Activated naive CD4-positive, alpha-beta T cell treated with anti-CD3 and anti-CD28 coated beads, Interleukin-2, amount 50 U/mL, for 16 hours (primary cell): ENCODE measurements around the gene IPO4.

Experiments
- DNase-seq: peaks from one replicate; pipeline ENCODE4 v3.0.0-alpha.2; 2020

IPO4 gene

DNA sequence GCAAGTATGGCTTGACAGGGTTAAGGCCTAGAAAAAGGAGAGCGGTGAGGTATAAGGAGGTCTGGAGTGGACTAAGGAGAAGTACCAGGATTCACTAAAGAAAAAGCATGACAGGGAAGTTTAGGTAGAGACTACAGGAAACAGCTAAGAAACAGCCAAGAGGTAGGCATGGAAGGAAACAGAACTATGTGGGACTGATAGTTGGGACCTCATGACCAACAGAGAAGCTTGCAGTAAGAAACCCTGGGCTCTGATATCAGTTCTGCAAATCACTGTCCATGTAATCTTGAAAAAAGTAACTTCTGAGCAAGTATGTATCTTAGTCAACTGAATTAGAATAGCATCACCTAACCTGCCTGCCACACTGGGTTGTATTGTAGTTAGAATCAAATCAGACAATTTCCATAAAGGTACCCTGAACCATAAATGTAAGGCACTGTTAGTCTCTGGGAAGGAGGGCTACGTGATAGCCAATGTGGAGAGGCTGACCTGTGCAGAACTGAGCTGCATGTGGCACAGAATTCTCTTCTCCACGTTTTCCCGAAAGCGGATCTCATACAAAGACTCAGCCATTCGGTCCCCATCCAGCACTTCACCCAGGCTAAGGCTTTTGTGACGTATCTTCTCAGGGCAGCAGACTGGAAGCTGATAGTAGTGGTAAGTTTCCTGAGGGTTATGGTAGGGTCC is 5.7 kb upstream of the IPO4 start:
- no peak for DNase-seq

DNA sequence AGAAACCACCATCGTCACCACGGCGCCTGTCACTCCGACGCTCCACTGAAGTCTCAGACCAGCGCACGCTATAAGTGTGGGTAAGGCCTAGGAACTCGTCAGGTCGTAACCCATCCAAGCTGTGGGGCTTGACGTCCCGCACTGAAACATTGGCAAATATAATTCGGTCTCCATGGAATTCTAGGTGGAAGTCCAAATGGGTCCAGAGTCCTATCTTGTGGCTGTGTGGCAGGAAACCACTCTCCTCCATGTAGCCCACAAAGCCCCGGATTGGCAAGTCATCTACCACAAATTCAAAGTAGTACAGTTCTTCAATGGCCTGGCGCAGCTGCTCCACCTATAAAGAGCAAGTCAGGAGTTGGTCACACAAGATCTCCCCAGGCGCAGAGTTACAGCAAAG is 4.3 kb upstream of the IPO4 start:
- no peak for DNase-seq

DNA sequence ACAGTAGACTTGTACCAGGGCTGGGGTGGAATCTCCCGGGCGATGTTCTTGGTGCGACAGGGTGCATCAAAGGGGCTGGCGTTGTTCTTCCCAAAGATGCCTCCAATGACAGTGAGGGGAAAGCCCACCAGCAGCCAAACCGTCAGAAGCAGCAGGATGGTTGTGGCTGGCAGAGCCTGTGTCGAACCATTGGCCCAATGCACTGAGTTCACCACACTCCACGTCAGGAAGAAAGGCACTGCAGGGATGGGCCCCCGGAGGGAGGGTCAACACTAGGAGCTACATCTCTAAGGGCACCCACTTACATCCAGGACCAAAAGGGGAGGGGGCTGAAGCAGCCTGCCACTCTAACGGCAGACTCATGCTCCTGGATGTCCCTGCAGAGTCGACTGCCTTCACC is 1.8 kb upstream of the IPO4 start:
- DNase-seq, result no peak

DNA sequence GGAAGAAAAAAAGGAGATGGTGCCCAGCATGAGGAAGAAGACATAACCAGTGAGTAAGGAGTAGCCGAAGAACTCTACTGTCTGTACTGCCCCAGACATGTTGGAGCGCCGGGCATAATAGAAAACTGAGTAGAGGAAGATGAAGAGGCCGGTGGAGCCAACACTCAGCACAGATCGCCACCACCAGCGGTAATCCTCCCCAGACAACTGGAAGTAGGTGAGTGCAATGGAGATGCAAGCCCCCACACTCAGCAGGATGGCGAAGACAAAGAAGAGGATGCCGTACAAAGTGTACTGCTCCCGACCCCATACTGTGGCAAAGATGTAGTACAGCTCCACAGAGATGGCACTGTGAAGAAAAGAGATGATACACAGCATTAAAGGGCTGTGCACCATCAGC is 844 bp upstream of the IPO4 start:
- DNase-seq, result no peak

- no peak for DNase-seq
These were observed 401 bp upstream of the IPO4 start for GRCh38 chr14:24189059-24189375.

GRCh38 chr14:24187539-24187915 is 1.1 kb downstream of the IPO4 start:
- DNase-seq, result no peak

- DNase-seq, result no peak
These were observed 1.6 kb downstream of the IPO4 start for GRCh38 chr14:24186831-24187538.

- DNase-seq, result no peak
These were observed 2.9 kb downstream of the IPO4 start for GRCh38 chr14:24185741-24186140.

- no peak for DNase-seq
These were observed 3.6 kb downstream of the IPO4 start for GRCh38 chr14:24185026-24185425.

- DNase-seq, result no peak
These were observed 4.3 kb downstream of the IPO4 start for GRCh38 chr14:24184104-24184970.

DNA sequence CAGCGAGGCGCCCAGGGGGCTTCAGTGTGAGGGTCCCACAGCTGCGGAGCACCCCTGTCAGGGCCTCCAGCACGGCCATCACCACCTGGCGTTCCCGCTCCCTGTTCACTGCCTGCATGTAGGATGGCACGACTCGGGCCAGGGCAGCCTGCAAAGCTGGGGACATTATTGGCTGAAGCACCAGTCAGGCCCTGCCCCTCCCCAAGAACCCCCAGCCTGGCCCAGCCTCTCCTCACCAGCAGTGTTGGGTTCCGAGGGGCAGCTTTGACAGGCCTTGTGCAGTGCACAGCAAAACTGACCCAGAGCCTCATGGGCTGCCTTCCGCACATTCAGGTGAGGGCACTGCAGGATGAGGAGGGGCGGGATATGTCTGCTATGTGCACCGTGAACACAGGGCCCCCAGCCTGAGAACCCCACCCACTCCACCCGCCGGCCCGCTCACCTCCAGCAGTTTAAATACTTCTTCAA is 5.6 kb downstream of the IPO4 start:
- DNase-seq, result no peak

DNA sequence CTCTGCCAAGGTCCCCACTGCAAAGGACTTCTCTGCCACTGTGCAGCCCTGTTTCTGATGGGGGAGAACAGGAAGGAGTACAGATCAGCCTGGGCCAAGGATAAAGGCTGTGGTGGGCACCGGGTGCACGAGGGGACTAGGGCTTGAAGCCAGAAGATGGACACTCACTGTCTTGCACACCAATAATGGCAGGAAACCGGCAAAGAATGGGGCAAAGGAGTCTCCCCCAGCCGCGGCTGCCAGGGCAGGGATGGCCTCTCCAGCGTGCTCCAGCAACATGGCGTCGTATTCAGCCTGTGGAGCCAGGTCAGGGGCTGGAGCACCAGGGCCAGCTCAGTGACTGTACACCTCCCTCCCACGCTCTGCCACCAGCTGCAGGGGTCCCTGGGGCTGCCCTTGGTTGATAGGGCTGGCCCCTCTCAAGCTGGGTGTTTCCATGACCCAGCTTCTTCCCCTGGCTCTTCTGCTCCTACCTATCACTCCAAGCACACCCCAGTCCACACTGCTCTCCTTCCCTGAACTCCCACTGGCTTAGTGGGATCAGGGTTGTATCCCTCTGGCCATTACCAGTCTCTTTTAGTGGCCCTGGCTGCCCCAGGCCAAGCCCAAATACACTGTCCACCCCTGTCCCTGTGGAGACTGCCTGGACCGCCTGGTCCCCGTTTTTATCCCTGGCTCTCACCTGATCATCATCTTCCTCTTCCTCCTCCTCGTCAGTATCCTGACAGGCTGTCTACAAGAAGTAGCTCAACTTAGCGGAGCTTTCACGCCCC is 6.3 kb downstream of the IPO4 start:
- no peak for DNase-seq

GRCh38 chr14:24181371-24182077 is 7.1 kb downstream of the IPO4 start:
- DNase-seq, result no peak

DNA sequence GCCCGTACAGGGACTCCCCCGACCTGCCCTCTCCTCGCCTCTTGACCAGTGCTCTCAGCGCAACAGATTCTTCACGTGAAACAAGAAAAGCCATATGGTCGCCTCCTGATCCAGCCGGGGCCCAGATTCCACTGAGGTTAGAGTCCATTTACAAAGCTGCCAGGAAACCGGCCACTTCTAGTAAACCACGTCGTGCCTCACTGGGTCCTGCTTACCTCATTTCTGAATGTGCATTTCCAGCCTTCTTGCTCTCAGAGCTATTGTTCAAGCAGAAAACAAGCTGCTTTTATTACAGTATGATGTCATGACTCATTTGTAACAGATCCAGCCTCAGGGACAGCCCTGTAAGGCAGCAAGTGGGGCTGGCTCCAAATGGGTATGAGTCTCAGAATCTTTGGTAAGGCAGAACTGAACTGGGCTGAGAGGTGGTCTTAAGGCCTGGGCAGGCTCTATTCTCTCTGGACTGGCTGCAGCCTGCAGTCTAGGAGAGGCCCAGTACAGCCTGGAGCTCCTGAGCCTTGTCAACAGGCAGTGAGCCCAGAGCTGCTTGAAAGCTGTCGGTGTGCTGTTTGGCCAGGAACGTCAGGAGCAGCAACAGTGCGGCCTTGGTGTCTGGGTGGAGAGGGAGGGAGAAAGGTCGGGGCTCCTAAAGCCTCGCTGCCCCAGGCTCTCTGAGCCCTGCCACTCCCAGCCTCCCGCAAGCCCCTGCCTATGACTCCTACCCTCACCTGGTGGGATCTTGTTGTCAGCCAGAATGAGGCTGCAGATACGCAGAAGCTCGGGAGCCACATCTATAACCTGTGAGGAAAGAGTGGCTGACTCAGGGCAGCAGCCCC is 8.4 kb downstream of the IPO4 start:
- DNase-seq, result no peak

- DNase-seq, result no peak
These were observed 9.2 kb downstream of the IPO4 start for GRCh38 chr14:24179294-24179960.

DNA sequence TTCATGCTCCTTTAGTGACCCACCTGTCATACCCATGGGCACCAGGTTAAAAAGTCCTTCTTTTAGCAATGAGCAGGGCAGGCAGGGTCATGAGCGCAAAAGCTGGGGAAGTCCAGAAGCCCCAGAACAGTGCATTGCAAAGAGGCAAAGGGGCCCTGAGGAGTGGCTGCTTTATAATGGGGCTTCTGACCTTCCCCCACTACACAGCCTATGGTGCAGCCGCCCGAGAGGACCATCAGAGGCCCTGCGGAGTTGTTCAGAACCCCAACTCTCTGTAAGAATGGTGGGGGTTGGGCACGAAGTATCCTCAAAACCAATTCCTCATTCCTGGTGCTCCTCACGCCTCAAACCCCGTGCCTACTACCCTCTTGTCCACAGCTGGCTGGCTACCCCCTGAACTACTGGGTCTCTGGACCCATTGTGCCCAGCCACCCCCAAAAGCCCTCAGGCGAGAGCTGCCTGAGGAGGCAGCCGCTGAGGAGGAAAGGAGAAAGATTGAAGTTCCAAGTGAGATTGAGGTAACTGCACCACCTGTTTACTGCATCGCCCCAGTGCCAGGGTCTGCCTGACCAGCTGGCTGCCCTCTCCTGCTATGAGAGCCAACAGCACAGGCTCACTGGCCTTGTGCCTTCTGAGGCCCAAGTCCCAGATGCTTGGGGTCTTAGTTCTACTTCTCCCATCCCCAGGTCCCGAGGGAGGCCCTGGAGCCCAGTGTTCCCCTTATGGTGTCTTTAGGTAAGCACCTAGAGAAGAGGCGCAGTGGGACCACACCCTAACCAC is 10.0 kb downstream of the IPO4 start:
- no peak for DNase-seq

DNA sequence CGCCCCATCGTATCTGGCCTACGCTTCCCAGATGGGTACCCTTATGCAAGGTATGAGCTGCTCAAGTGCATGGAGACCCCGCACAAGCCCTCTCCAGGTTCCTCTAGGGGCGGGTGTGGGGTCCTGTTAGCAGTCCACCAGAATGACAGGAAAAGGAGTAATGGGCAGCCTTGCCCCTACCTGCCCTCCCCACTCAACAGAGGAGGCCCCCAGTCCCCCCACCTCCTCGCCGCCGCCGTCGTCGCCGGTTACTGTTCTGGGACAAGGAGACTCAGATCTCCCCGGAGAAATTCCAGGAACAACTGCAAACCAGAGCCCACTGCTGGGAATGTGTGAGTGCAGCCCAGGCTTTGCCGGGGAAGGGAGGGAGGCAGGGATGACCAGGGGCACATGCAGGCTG is 10.7 kb downstream of the IPO4 start:
- DNase-seq, result no peak

DNA sequence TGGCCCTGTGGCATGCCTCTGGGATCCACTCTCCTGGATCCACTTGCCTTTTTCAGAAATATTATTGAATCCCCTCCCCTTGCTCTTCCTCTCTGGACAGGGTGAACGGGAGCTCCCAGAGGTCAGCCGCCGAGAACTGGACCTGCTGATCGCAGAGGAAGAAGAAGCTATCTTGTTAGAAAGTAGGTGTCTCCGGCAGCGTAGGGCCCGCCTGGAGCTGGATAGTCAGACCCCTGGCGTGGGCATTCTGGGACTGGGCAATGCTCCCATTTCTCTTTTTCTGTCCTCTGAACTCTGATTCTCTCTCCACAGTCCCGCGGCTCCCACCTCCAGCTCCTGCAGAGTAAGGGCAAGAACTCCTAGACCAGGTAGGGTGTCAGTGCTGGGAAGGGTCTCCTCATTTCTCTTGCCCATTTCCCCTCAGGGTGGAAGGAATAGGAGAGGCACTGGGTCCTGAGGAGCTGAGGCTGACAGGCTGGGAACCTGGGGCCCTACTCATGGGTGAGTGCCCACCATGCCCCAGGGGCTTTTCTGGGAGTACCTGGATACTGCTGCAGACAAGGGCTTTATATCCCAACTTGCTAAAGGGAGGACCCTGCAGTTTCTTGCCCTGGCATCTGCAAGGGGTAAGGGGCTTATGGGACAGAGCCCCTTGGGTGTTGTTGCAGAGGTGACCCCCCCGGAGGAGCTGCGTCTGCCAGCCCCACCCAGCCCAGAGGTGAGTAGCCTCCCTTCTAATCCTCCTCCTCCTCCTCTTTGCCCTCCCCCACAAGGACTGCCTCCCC is 11.4 kb downstream of the IPO4 start:
- DNase-seq, result no peak

DNA sequence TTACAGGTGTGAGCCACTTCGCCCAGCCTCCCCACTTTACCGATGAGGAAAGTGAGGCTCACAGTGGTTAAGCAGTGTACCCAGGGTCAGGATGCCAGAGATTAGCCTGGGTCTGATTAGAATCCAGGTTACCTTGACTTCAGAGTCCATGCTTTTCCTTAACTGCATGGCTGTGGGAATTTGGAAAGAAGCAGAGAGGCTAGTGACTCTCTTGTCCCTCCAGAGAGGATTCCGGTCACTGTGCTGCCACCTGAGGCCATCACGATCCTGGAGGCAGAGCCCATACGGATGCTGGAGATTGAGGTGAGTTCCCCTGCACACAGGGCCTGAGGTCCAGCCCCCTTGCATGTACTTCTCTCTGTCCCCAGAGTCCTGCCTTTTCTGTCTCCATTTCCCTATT is 12.0 kb downstream of the IPO4 start:
- DNase-seq, result no peak
